ENCODE data around the gene PBX2.
"Not testable (repeated sequence)": the region's sequence is repeated elsewhere in the genome, so short reads cannot be mapped to it uniquely, and the experiment has no call there.

The PBX2 gene

GRCh38 chr6:32214126-32214525 lies 24.1 kb upstream of the PBX2 start:
- no peak for DNase-seq (ENCODE audit: low read depth in 1 of 2, low spot score in 1 of 2)
- H3K27me3 ChIP-seq (ENCODE audit: insufficient read depth, poor library complexity, severe bottlenecking) = no peaks in the 10 kb centered on the region
- H3K27ac ChIP-seq (replicated peaks) = no peak overlapping the region
- no peak for TF ChIP-seq REST (IDR thresholded peaks at IDR 0.05; ENCODE audit: insufficient replicate concordance, low read depth)
- peak; percentile 61 for TF ChIP-seq SPI1 (IDR thresholded peaks at IDR 0.05; ENCODE audit: borderline replicate concordance, low read depth)
- no peak overlapping the region for H3K4me3 ChIP-seq (replicated peaks; ENCODE audit: insufficient read depth, low read length)

GRCh38 chr6:32213649-32214048 lies 23.6 kb upstream of the PBX2 start:
- Histone ChIP-seq H3K4me3 (replicated peaks; ENCODE audit: insufficient read depth, low read length) (no peak overlapping the region), H3K27me3 (ENCODE audit: insufficient read depth, poor library complexity, severe bottlenecking) (no peaks in the 10 kb centered on the region), H3K27ac (replicated peaks) (no peak overlapping the region)
- no peak for DNase-seq (ENCODE audit: low read depth in 1 of 2, low spot score in 1 of 2)
- no peak for TF ChIP-seq GABPA (IDR thresholded peaks at IDR 0.05; ENCODE audit: low read depth)
- TF ChIP-seq REST (IDR thresholded peaks at IDR 0.05; ENCODE audit: insufficient replicate concordance, low read depth) = no peak
- no peak for TF ChIP-seq POLR2AphosphoS5 (IDR thresholded peaks at IDR 0.05; ENCODE audit: low read depth)
- no peak for TF ChIP-seq SPI1 (IDR thresholded peaks at IDR 0.05; ENCODE audit: borderline replicate concordance, low read depth)
- no peak for TF ChIP-seq CTCF (IDR thresholded peaks at IDR 0.05; ENCODE audit: insufficient read depth, low read length)

DNA sequence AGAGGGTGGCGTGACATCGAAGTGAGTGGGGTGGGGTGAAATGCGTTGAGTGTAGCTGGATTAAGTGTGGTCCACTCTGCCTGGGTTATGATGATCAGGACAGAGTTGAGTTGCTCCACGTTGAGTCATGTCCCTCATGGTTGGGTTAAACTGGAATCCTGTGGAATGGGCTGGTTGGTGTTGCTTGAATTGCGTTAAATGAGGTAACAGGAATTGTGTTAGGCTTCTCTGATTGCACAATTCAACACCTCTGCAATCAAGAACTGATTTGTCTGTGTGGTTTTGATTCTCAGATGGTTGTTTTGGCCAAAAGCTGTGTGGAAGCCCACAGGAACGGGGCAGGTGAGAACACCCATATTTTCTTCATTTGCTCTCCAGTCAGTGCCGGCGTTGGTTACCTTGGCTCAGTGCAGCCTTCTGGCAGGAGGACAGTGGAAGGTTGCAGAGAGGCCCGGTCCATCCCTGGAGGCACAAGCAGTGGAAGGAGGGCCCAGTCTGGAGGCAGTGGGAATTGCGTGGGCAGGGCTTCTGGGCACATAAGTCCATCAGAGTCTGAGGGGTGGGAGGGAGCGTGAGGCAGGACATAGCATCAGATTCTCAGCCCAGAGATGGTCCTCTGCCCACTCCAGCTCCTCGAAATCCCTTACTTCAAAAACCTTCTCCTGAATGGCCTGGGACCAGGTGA lies 22.2 kb upstream of the PBX2 start:
- Histone ChIP-seq H3K4me3 (replicated peaks; ENCODE audit: insufficient read depth, low read length) (no peak overlapping the region), H3K27ac (replicated peaks) (no peak overlapping the region), H3K27me3 (ENCODE audit: insufficient read depth, poor library complexity, severe bottlenecking) (no peaks in the 10 kb centered on the region)
- DNase-seq (ENCODE audit: low read depth in 1 of 2, low spot score in 1 of 2) = no peak
- no peak for TF ChIP-seq SPI1 (IDR thresholded peaks at IDR 0.05; ENCODE audit: borderline replicate concordance, low read depth)
- no peak for TF ChIP-seq GABPA (IDR thresholded peaks at IDR 0.05; ENCODE audit: low read depth)
- TF ChIP-seq POLR2AphosphoS5 (IDR thresholded peaks at IDR 0.05; ENCODE audit: low read depth) = no peak
- TF ChIP-seq REST (IDR thresholded peaks at IDR 0.05; ENCODE audit: insufficient replicate concordance, low read depth) = no peak
- TF ChIP-seq CTCF (IDR thresholded peaks at IDR 0.05; ENCODE audit: insufficient read depth, low read length) = no peak

DNA sequence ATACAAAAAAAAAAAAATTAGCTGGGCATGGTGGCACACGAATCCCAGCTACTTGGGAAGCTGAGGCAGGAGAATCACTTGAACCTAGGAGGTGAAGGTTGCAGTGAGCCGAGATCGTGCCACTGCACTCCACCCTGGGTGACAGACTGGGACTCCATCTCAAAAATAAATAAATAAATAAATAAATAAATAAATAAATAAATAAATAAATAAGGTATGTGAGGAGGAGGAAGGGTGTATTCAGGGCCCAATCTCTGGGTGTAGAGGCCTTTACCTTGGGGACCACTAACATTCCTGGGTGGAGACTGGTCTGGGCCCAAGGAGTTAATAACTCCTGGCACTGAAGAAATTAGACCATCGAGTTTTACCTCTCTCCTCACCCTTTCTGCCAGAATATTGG lies 21.4 kb upstream of the PBX2 start:
- DNase-seq (ENCODE audit: low read depth in 1 of 2, low spot score in 1 of 2); H3K27ac ChIP-seq (replicated peaks); H3K4me3 ChIP-seq (replicated peaks; ENCODE audit: insufficient read depth, low read length); H3K27me3 ChIP-seq (ENCODE audit: insufficient read depth, poor library complexity, severe bottlenecking): not testable (repeated sequence)
